Measurements from ENCODE around the gene RHBDF2.
"Not testable (repeated sequence)": the region's sequence is repeated elsewhere in the genome, so short reads cannot be mapped to it uniquely, and the experiment has no call there.

DNA sequence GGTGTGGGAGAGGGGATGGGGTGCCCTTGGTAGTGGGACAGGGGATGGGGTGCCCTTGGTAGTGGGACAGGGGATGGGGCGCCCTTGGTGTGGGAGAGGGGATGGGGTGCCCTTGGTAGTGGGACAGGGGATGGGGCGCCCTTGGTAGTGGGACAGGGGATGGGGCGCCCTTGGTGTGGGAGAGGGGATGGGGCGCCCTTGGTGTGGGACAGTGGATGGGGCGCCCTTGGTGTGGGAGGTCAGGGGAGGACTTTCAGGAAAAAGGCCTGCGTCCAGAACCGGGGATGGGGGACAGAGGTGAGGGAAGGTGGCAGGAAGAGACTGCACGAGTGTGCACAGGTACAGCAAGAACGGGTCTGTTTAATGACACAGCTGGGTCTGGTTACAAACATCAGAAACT lies 25.8 kb upstream of the RHBDF2 start:
- not testable (repeated sequence) for TF ChIP-seq POLR2A (IDR thresholded peaks at IDR 0.05; ENCODE audit: low read length); GATA1 (IDR thresholded peaks at IDR 0.05; ENCODE audit: low read depth, low read length)

All from erythroblast (primary cell).